ENCODE data around the gene SNAPIN. TPM values are rescaled to one million over a fixed set of nuclear protein-coding genes. Genes with fewer than 3 reads are reported as not detected.

SNAPIN gene
- total RNA-seq, 4 donors from 2014 or later: 10.5 to 38.4 (median 27.4) TPM

DNA sequence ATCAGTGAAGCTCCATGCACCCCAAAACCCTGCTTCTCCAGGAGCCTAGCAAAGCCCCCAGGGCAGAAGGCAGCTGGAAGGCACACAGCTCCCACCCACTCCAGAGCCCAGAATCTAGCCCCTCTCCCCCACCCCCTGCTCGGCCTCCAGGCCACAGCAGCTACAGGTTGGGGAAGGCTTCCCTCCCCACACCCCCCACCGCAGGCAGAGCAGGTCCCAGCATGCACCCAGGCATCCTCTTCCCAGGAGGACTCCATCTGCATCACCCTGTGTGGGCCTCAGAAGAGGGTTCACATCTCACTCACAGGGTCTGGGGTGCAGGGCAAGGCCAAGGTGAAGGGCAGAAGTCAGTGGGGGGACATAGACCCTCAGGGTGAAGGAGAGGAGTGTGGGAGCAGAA, 43.1 kb upstream of the SNAPIN start:
- intact Hi-C loops (cut with DNase I; ENCODE audit: low total_unique reads): no loop called here
- H3K36me3 ChIP-seq: no peaks in the 10 kb centered on the region
- WGBS, 2 donors (ENCODE audit: low coverage in 1 of 2): 86% methylated on average over 1 of the region's 2 CpGs; no CpG with 5 or more reads in 1 of the 2 donors
- TF ChIP-seq POLR2AphosphoS5 (IDR thresholded peaks at IDR 0.05) (no peak), EP300 (IDR thresholded peaks at IDR 0.05; ENCODE audit: low read depth) (no peak), POLR2A (IDR thresholded peaks at IDR 0.05) (no peak)
- TF ChIP-seq, protein P1, sequence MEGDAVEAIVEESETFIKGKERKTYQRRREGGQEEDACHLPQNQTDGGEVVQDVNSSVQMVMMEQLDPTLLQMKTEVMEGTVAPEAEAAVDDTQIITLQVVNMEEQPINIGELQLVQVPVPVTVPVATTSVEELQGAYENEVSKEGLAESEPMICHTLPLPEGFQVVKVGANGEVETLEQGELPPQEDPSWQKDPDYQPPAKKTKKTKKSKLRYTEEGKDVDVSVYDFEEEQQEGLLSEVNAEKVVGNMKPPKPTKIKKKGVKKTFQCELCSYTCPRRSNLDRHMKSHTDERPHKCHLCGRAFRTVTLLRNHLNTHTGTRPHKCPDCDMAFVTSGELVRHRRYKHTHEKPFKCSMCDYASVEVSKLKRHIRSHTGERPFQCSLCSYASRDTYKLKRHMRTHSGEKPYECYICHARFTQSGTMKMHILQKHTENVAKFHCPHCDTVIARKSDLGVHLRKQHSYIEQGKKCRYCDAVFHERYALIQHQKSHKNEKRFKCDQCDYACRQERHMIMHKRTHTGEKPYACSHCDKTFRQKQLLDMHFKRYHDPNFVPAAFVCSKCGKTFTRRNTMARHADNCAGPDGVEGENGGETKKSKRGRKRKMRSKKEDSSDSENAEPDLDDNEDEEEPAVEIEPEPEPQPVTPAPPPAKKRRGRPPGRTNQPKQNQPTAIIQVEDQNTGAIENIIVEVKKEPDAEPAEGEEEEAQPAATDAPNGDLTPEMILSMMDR (IDR thresholded peaks at IDR 0.05): no peak
- in situ Hi-C loops (cut with MboI; ENCODE audit: low pct_ligation_motif_present in 1 of 4, low pct_unique_long_range_greater_than_20kb in 1 of 4, low sequenced_read_pairs in 3 of 4): no loop called here
- no peaks in the 10 kb centered on the region for H3K27me3 ChIP-seq
- peaks cover 31 to 54% (median 39%) of the 10 kb centered on the region in 4 donors for H3K4me1 ChIP-seq
- H3K27ac ChIP-seq: peak overlapping the region; percentile 71 to 92 (median 90)
- no peak for DNase-seq
- no peaks in the 10 kb centered on the region for H3K9me3 ChIP-seq
- peak overlapping the region in 3 of 4 donors; percentile 25 to 47 (median 33) for H3K4me3 ChIP-seq

DNA sequence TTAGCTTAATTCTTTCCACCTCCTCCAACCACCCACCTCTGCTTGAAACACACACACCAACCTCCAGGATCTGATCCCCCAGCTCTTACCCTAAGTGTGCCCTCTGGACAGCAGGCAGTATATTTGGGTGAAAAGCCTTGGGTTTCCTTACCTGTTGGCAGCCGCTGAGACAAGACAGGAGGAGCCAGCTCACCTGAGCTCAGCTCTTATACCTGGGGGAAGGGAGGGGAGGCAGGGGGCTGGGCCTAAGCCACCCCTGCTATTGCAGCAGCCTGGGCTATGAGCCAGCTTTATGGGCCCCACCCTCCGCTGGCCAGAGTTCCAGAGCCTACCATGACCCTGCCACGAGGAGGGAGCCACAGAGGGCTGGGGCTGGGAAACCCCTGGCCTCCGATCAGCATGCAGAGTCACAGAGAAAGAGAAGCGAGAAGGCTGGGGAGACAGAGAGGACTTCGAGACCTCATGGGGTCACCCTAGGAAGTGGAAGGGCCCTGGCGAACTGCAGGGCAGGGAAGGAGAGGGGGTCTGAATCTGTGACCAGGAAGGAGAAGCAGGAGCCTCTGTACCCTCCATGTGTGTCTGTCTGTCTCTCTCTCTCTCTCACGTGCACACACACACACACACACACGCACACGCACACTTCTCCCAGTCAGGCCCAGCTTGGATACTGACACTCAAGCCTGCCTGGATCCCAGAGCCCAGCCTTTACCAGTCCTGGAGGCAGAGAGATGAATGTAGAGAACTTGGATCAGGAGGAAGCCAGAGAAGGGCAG, 42.2 kb upstream of the SNAPIN start, which contains the start of gene S100A14:
TSS of gene S100A14 (minus strand) at position 182 of the 773 bp plus-strand sequence. CDS start 467 bp downstream, outside the sequence.
- peak within 1 kb of the TSS in 3 of 4 donors; percentile 25 to 47 (median 33) for H3K4me3 ChIP-seq
- no peaks in the 10 kb centered on the region for H3K9me3 ChIP-seq
- DNase-seq: peak; percentile 94
- no peaks in the 10 kb centered on the region for H3K36me3 ChIP-seq
- peaks cover 25 to 45% (median 30%) of the 10 kb centered on the region in 4 donors for H3K4me1 ChIP-seq
- no peaks in the 10 kb centered on the region for H3K27me3 ChIP-seq
- intact Hi-C loops (cut with DNase I; ENCODE audit: low total_unique reads) (no loop called here), in situ Hi-C loops (cut with MboI; ENCODE audit: low pct_ligation_motif_present in 1 of 4, low pct_unique_long_range_greater_than_20kb in 1 of 4, low sequenced_read_pairs in 3 of 4) (no loop called here)
- peak; percentile 91 for TF ChIP-seq POLR2A (IDR thresholded peaks at IDR 0.05)
- TF ChIP-seq, protein P1 (IDR thresholded peaks at IDR 0.05): no peak
- peak; percentile 17 to 94 (median 85) for TF ChIP-seq POLR2AphosphoS5 (IDR thresholded peaks at IDR 0.05)
- TF ChIP-seq EP300 (IDR thresholded peaks at IDR 0.05; ENCODE audit: low read depth): no peak
- peak within 1 kb of the TSS; percentile 71 to 92 (median 90) for H3K27ac ChIP-seq
- 45 to 68% methylated on average over 3 to 9 of the region's 10 CpGs for WGBS, 2 donors (ENCODE audit: low coverage in 1 of 2)

- WGBS, 2 donors (ENCODE audit: low coverage in 1 of 2): 55% methylated on average over 5 of the region's 5 CpGs; no CpG with 5 or more reads in 1 of the 2 donors
- intact Hi-C loops (cut with DNase I; ENCODE audit: low total_unique reads): no loop called here
- Histone ChIP-seq H3K36me3 (no peaks in the 10 kb centered on the region), H3K27me3 (no peaks in the 10 kb centered on the region), H3K4me1 (peaks cover 24 to 42% (median 28%) of the 10 kb centered on the region in 4 donors), H3K27ac (peak overlapping the region; percentile 71 to 92 (median 90)), H3K9me3 (no peaks in the 10 kb centered on the region), H3K4me3 (no peak overlapping the region)
- TF ChIP-seq, protein P1 (IDR thresholded peaks at IDR 0.05): no peak
- in situ Hi-C loops (cut with MboI; ENCODE audit: low pct_ligation_motif_present in 1 of 4, low pct_unique_long_range_greater_than_20kb in 1 of 4, low sequenced_read_pairs in 3 of 4): no loop called here
- no peak for DNase-seq
Observed at GRCh38 chr1:153616917-153617311, 41.6 kb upstream of the SNAPIN start.

- TF ChIP-seq, protein P1 (IDR thresholded peaks at IDR 0.05): peak in 3 of 5 experiments; percentile 52 to 70 (median 65)
- no peak for TF ChIP-seq POLR2A (IDR thresholded peaks at IDR 0.05)
- peak in 1 of 3 donors; percentile 70 for TF ChIP-seq POLR2AphosphoS5 (IDR thresholded peaks at IDR 0.05)
- TF ChIP-seq EP300 (IDR thresholded peaks at IDR 0.05; ENCODE audit: low read depth): no peak
- no peaks in the 10 kb centered on the region for H3K36me3 ChIP-seq
- intact Hi-C loops (cut with DNase I; ENCODE audit: low total_unique reads) (no loop called here), in situ Hi-C loops (cut with MboI; ENCODE audit: low pct_ligation_motif_present in 1 of 4, low pct_unique_long_range_greater_than_20kb in 1 of 4, low sequenced_read_pairs in 3 of 4) (no loop called here)
- no peaks in the 10 kb centered on the region for H3K9me3 ChIP-seq
- peak overlapping the region in 3 of 4 donors; percentile 71 to 92 (median 92) for H3K27ac ChIP-seq
- peak; percentile 94 for DNase-seq
- H3K27me3 ChIP-seq: no peaks in the 10 kb centered on the region
- H3K4me3 ChIP-seq: no peak overlapping the region
- 3% methylated on average over 6 of the region's 6 CpGs; no CpG with 5 or more reads in 1 of the 2 donors for WGBS, 2 donors (ENCODE audit: low coverage in 1 of 2)
- H3K4me1 ChIP-seq: peaks cover 24 to 42% (median 28%) of the 10 kb centered on the region in 4 donors
Observed at GRCh38 chr1:153617663-153618062, 40.8 kb upstream of the SNAPIN start.
